ENCODE measurements around the gene OR2M3.
"Not testable (repeated sequence)": the region's sequence is repeated elsewhere in the genome, so short reads cannot be mapped to it uniquely, and the experiment has no call there.

The OR2M3 gene, protein sequence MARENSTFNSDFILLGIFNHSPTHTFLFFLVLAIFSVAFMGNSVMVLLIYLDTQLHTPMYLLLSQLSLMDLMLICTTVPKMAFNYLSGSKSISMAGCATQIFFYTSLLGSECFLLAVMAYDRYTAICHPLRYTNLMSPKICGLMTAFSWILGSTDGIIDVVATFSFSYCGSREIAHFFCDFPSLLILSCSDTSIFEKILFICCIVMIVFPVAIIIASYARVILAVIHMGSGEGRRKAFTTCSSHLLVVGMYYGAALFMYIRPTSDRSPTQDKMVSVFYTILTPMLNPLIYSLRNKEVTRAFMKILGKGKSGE

DNA sequence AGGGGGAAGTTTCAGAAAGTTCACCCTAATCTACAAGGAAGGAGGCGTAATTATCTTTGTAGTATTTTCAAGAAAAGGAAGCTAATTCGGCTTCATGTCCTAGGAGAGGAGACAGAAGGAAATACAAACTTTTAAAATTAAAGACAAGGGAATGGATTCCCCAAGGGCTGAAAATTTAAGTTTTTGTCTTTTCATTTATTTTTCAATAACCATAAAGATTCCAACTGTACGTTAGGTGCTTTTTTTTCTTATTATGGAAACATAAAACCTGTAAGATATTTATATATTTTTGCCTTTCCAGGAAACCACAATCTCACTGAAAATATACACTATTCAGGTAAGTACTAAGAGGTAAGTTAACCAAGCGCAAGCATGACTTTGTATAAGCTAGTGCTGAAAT lies at the start of gene OR2M3:
Gene OR2M3, plus strand, starts transcription at position 301 of the 400 bp plus-strand sequence. CDS start 5,803 bp downstream, outside the sequence.
- no peak for DNase-seq (ENCODE audit: low read depth)

DNA sequence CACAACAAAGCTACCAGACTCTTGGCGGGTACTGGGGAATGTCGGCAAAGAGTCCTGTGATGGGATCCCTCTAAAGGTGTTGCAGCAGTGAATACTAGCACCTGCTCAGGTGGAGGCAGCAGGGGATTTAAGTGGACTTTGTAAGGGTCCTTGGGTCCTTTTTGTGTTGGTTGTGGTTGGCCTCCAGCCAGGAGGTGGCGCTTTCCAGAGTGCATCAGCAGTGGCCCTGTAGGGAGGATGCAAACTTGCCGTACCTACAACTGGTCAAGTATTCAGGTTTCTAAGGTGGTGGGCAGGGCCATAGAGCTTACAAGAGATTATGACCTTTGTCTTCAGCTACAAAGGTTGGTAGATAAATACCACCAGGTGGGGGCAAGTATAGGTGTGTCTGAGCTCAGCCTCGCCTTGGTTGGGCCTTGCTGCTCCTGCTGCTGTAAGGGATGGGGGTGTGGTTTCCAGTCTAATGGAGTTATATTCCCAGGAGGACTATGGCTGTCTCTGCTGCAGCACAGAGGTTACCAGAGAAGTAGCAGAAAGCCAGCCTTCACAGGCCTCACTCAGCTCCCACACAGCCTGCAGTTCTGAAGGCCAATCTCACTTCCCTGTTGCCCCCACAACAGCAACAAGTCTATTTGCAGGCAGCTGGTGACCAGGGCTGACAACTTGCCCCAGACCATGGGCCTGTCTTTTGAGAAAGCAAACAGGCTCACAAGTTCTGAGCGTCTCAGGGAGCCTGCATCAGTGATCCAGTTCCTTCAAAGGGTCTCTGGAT lies 44.8 kb upstream of the OR2M3 start:
- DNase-seq (ENCODE audit: low read depth) = no peak

DNA sequence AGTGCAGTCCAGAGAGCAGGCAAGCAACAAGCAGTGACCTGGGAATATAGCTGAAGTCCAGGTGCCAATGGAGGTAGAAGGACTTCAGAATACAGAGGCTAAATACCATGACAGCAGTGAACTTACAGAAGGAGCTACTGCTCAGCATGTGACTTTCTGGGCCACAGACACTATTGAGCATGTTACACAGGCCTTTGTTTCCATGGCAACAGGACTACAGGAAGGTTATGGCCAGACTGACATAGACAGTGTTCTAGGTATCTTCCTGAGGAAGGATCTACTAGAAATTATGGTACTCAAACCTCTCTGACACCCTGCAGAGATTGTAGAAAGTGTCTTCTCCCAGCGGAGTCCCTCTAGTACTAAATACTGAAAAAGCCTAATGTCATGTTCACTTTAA lies 41.1 kb upstream of the OR2M3 start:
- no peak for DNase-seq (ENCODE audit: low read depth)

DNA sequence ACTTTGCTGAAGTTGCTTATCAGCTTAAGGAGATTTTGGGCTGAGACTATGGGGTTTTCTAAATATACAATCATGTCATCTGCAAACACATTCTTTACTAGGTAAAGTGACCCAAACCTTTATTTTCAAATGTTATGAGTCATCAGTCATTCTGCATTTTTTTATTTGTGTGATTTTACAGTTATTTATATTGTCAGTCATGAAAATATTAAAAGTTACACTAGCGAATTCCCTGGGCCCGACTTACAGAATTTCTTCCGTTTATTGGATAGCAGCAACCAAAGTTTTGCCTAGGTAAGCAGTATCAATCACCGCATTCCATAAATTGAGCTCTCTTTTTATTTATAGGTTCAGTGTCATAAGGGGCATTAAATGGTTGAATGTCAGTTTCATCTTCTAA lies 38.3 kb upstream of the OR2M3 start:
- DNase-seq (ENCODE audit: low read depth) = no peak

DNA sequence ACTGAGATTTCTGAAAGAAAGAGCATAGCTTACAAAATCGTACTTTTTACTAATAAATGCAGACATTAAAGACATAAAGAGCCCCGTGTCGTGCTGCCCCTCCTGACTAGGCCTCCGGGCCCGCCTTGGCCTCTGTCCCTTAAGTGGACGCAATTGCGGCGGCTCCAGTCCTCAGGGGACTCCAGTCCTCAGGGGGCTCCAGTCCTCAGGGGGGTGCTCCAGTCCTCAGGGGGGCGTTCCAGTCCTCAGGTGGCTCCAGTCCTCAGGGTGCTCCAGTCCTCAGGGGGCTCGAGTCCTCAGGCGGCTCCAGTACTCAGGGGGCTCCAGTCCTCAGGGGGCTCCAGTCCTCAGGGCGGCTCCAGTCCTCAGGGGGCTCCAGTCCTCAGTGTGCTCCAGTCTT lies 33.0 kb upstream of the OR2M3 start:
- no peak for DNase-seq (ENCODE audit: low read depth)

DNA sequence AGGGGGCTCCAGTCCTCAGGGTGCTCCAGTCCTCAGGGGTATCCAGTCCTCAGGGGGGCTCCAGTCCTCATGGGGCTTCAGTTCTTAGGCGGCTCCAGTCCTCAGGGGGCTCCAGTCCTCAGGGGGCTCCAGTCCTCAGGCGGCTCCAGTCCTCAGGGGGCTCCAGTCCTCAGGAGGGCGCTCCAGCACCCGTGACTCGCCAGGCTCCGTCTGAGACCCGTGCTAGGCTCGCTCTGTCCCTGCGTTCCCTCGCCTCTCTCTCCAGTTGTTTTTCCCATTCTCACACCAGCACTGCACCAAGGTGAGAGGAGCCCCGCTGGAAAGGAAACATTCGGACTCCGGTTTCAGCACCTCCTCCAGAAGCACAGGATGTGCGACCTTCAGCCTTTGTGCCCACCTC lies 31.9 kb upstream of the OR2M3 start:
- DNase-seq (ENCODE audit: low read depth) = no peak

DNA sequence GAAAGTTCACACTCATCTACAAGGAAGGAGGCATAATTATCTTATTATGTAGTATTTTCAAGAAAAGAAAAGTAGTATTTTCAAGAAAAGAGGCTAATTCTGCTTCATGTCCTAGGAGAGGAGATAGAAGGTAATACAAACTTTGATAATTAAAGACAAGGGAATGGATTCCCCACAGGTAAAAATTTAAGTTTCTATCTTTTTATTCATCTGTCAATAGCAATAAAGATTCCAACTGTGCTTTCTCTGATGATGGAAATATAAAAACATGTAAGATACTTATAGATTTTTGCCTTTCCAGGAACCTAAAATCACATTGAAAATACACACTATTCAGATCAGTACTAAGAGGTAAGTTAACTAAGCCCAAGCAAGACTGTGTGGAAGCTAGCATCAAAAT lies 22.5 kb upstream of the OR2M3 start, which contains the start of gene OR2M2:
Gene OR2M2, plus strand, starts transcription at position 301 of the 400 bp plus-strand sequence. CDS start 5,165 bp downstream, outside the sequence.
- DNase-seq (ENCODE audit: low read depth) = no peak

DNA sequence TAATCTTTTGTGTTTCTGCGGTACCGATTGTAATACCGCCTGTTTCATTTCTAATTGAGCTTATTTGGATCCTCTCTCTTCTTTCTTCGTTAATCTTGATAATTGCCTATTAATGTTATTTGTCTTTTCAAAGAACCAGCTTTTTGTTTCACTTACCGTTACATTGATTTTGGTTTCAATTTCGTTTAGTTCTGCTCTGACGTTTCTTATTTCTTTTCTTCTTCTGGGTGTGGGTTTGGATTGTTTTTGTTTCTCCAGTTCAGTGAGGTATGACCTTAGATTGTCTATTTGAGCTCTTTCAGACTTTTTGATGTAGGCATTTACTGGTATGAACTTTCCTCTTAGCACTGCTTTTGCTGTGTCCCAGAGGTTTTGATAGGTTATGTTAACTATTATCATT lies 13.1 kb upstream of the OR2M3 start:
- DNase-seq (ENCODE audit: low read depth) = no peak

DNA sequence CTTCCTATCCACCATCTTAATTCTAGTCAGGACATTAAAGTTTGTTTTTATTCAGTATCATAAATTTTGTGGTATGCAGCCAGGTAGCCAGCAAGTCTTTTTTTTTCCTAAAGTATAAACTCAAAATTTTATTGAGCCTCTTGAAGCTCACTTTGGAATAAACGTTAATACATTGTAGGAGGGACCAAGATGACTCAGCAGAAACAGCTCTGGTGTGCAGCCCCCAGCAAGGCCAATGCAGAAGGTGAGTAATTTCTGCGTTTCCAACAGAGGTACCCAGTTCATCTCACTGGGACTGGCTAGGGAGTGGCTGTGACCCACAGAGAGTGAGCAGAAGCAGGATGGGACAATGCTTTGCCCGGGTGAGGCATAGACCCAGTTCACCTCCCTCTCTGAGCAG lies 9.7 kb upstream of the OR2M3 start:
- no peak for DNase-seq (ENCODE audit: low read depth)

DNA sequence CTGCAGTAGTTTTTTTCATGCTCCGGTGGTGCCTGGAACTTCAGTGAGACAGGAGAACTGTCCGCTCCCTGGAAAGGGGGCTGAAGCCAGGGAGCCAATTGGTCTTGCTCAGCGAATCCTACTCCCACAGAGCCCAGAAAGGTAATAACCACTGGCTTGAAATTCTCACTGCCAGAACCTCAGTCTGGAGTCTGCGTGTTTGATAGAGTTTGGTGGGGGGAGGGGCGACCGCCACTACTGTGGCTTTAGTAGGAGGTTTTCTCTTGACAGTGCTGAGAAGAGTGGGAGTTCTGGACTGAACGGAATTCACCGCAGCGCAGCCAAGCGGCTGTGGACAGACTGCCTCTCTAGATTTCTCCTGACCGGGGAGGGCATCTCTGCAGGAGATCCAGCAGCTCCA lies 8.0 kb upstream of the OR2M3 start:
- no peak for DNase-seq (ENCODE audit: low read depth)

DNA sequence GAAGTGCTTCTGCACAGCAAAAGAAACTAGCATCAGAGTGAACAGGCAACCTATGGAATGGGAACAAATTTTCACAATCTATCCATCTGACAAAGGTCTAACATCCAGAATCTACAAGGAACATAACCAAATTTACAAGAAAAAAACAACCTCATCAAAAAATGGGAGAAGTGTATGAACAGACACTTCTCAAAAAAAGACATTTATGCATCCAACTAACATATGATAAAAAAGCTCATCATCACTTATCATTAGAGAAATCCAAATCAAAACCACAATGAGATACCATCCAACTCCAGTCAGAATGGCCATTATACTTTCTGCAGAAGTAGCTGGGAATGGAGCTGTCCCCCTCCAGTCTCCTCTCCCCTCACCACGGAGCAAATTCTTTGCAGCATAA lies 2.9 kb upstream of the OR2M3 start:
- DNase-seq (ENCODE audit: low read depth) = no peak

DNA sequence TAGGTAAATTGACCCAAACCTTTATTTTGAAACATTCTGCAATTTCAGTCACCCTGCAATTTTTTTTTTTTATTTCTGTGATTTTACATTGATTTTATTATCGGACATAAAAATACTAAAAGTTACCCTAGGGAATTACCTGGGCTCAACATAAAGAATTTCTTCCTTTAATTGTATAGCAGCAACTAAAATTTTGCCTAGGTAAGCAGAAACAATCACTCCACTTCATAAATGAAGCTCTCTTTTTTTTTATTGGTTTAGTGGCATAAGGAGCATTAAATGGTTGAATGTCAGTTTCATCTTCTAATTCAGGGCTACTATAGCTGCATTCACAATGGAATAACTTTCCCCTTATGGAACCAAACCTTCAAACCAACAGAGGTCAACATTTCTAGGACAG lies 18.8 kb downstream of the OR2M3 start:
- DNase-seq (ENCODE audit: low read depth) = no peak

DNA sequence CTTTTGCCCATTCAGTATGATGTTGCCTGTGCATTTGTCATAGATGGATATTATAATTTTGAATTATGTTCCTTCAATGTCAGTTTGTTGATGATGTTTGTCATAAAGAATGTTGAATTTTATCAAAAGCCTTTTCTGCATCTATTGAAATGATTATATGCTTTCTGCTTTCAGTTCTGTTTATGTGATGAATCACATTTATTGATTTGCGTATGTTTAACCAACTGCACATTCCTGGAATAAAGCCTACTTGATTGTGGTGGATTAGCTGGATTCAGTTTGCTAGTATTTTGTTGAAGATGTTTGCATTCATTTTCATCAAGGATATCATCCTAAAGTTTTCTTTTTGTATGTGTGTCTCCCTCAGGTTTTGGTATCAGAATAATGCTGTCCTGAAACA lies 28.5 kb downstream of the OR2M3 start:
- DNase-seq (ENCODE audit: low read depth) = no peak

DNA sequence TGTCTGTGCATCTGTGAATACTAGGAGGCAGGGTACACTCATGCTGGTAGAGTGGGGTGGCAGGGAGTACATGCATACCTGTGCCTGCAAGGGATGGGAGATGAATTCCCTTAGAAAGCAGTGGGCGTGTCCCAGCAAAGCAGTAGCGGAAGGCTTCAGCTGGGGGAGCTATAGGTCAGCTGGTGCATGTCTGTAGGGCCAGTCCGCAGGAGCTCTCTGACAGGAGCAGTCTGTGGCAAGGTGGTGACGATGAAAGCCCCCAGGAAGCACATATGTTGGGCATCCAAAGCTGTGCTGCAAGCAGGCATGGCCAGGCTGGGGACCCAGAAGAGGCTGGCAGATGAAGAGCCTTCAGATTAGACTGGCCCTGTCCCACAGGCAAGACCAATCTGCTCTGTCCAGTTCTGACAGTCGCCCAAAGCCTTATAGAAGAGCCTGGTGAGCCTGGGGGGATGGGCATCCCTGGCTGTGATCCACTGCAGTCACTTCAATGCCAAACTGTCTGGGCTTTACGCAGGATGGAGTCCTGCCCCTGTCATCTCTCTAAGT lies 32.4 kb downstream of the OR2M3 start:
- DNase-seq (ENCODE audit: low read depth) = no peak

DNA sequence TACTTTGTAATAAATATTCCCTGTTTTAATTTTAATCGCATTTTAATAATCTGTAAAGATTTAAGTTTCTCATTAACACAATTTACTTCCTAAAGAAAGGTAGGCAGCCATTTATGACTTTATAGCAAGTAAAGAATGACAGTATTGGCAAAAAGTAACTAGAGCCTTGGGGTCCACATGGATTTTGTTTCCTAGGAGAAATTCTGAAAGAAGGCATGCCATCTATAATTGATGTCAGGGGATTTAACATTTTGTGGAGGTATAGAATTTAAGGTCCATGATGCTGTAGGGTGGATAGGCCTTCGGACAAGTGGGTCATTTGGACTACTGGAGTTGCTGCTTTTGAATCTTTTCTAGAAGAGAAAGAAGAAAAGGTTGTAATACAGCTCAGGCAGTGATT lies 34.1 kb downstream of the OR2M3 start, which contains the start of gene OR2M4:
Gene OR2M4, plus strand, starts transcription at position 301 of the 400 bp plus-strand sequence. CDS start 7,512 bp downstream, outside the sequence.
- DNase-seq (ENCODE audit: low read depth) = no peak

DNA sequence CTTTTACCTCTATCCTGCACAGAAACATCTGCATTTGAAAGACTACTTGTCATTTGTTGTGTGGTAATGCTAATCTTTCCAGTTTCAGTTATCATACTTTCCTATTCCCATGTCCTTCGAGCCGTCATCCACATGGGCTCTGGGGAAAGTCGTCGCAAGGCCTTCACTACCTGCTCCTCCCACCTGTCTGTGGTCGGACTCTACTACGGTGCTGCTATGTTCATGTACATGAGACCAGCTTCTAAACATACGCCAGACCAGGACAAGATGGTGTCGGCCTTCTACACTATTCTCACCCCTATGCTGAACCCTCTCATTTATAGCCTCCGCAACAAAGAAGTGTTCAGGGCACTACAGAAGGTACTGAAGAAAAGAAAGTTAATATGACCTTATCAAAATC lies 42.4 kb downstream of the OR2M3 start:
- DNase-seq (ENCODE audit: low read depth) = no peak

DNA sequence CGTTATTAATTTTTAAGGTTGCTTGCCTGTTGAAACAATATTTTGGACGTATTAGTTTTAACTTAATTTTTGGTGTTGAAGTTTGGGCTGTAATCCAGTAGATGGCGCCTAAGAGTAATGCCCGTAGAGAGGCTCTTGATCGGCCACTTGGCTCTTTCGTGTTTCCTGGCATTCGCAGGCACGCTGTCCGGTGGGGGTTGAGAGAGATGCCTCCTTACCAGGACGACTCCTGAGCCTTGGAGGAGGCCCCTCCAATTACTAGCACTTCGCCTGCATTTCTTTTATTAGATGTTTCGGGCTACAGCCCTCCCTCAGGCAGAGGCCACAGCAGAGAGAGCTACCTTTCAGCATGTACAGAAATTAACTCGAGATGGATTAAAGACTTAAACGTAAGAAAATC lies 46.1 kb downstream of the OR2M3 start:
- no peak for DNase-seq (ENCODE audit: low read depth)

DNA sequence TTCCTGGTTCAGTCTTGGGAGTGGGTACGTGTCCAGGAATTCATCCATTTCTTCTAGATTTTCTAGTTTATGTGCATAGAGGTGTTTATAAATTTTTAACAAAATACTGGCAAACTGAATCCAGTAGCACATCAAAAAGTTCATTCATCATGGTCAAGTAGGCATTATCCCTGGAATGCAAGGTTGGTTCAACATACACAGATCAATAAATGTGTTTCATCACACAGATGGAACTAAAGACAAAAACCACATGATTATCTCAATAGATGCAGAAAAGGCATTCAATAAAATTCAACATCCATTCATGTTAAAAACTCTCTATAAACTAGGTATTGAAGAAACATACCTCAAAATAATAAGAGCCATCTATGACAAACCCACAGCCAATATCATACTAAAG lies 62.2 kb downstream of the OR2M3 start:
- DNase-seq (ENCODE audit: low read depth) = not testable (repeated sequence)
